Kidney (tissue), 14 donors: ENCODE measurements around the gene BTNL9. TPM values are rescaled to one million over a fixed set of nuclear protein-coding genes. Genes with fewer than 3 reads are reported as not detected.
"Not testable (repeated sequence)": the region's sequence is repeated elsewhere in the genome, so short reads cannot be mapped to it uniquely, and the experiment has no call there.

Experiments
- DNase-seq, 5 donors: peaks; one replicate each; pipeline ENCODE4 v3.0.0-alpha.2; 2013 to 2020
- FAIRE-seq: peaks from 2 replicates; lab custom pipeline; 2012; peaks lifted over from hg19 to GRCh38; lab: Jason Lieb, UNC
- H3K27ac ChIP-seq, 2 donors: one replicate each; pipeline ENCODE4 v1.7.0; 2013; ENCODE audit warnings: low read depth in 2 of 2, low read length in 2 of 2, inconsistent platforms in 1 of 2
- H3K27me3 ChIP-seq: one replicate; pipeline ENCODE4 v1.7.1; 2013; ENCODE audit warnings: low read length, inconsistent platforms; ENCODE audit not compliant: control insufficient read depth, insufficient read depth
- H3K36me3 ChIP-seq, 3 donors: one replicate each; pipeline versions ENCODE4 v1.7.0 to v1.7.1; 2013; ENCODE audit warnings: low read length in 3 of 3, control low read depth in 1 of 3, inconsistent platforms in 1 of 3; ENCODE audit not compliant: insufficient read depth in 3 of 3, control insufficient read depth in 2 of 3
- H3K4me1 ChIP-seq, 3 donors: one replicate each; pipeline versions ENCODE4 v1.7.0 to v1.7.1; 2013; ENCODE audit warnings: low read length in 3 of 3, inconsistent platforms in 1 of 3, low read depth in 1 of 3; ENCODE audit not compliant: control insufficient read depth in 2 of 3, insufficient read depth in 2 of 3
- H3K4me3 ChIP-seq, 3 donors: one replicate each; pipeline versions ENCODE4 v1.7.0 to v1.8.1; 2013; ENCODE audit warnings: low read length in 3 of 3, control low read depth in 1 of 3, inconsistent platforms in 1 of 3
- H3K9ac ChIP-seq, 3 donors: one replicate each; pipeline versions ENCODE4 v1.7.0 to v1.7.1; 2013; ENCODE audit warnings: low read length in 3 of 3, control low read depth in 1 of 3, inconsistent platforms in 1 of 3
- H3K9me3 ChIP-seq, 3 donors: one replicate each; pipeline versions ENCODE4 v1.7.0 to v1.7.1; 2013; ENCODE audit warnings: low read length in 3 of 3, control low read depth in 1 of 3, inconsistent platforms in 1 of 3; ENCODE audit not compliant: control insufficient read depth in 2 of 3, insufficient read depth in 1 of 3
- intact Hi-C: fragments of 100-400 bp; cut with DNase I; formaldehyde crosslinking; loops from one replicate; pipeline ENCODE4 v1.11.1; 2022
- polyA plus RNA-seq: library from polyadenylated mRNA; stranded (reverse); fragments of 350-450 nt; fragmentation: Illumina TruSeq; extraction: RNeasy Lipid Tissue Mini Kit (QIAGEN cat#74804); gene quantifications from one replicate; pipeline ENCODE4 v1.2.3, GENCODE V29; 2014; ENCODE audit warnings: low read depth, low replicate concordance; ENCODE audit not compliant: insufficient read depth
- total RNA-seq: library from RNA; stranded (reverse); fragmentation: NEBNext Ultra II Directional; extraction: Animal tissue kit (Norgen Biotek cat#: 25700); gene quantifications from one replicate; pipeline ENCODE4 v1.2.1, GENCODE V29; 2021
- TF ChIP-seq, protein P1 (sequence below): IDR thresholded peaks from 3 replicates; pipeline ENCODE4 v1.5.1; 2012; ENCODE audit warnings: mild to moderate bottlenecking, moderate library complexity, borderline replicate concordance; ENCODE audit not compliant: insufficient read depth; ENCODE audit errors: extremely low read depth
- donor health status: control.
- donor health status: control.
- donor health status: control.
- donor health status: control.
- donor health status: control.
- donor health status: DM: yes; HTN: yes; CAD: no.
- donor health status: Normal renal cell carcinoma (clear cell type).

BTNL9 gene
- total and polyA plus RNA-seq, 2 donors from 2014 or later: 8.6 to 11.9 TPM

DNA sequence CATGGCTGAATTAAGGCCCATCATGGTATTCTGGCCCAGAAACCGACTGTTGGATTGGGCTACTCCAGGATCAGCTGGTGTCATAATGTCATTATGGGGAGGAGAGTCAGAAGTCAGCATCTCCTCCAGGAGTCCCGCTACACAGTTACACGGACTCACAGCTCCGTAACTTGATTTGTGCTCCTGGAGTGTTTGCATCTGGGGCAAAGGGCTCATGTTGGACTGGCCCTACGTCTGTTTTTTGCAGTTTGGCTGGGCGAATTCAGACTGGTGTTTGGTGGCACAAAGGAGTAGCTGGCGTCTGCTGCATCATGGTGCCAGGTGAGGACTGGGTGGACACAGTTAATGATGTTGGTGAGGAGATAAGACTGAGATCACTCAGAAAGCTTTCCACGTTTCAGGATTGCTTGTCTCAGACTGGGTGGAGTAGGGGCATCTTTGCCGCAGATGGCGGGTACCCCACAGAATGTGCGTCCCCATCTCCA is 59.6 kb downstream of the BTNL9 start:
- Histone ChIP-seq H3K4me3 (no peak overlapping the region), H3K27ac (no peak overlapping the region), H3K4me1 (peaks cover 0 to 3% (median 0%) of the 10 kb centered on the region in 3 donors), H3K36me3 (no peaks in the 10 kb centered on the region), H3K27me3 (peaks cover 20% of the 10 kb centered on the region), H3K9me3 (no peaks in the 10 kb centered on the region), H3K9ac (no peak overlapping the region)
- intact Hi-C loops: no loop called here
- TF ChIP-seq, protein P1, sequence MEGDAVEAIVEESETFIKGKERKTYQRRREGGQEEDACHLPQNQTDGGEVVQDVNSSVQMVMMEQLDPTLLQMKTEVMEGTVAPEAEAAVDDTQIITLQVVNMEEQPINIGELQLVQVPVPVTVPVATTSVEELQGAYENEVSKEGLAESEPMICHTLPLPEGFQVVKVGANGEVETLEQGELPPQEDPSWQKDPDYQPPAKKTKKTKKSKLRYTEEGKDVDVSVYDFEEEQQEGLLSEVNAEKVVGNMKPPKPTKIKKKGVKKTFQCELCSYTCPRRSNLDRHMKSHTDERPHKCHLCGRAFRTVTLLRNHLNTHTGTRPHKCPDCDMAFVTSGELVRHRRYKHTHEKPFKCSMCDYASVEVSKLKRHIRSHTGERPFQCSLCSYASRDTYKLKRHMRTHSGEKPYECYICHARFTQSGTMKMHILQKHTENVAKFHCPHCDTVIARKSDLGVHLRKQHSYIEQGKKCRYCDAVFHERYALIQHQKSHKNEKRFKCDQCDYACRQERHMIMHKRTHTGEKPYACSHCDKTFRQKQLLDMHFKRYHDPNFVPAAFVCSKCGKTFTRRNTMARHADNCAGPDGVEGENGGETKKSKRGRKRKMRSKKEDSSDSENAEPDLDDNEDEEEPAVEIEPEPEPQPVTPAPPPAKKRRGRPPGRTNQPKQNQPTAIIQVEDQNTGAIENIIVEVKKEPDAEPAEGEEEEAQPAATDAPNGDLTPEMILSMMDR: no peak
- FAIRE-seq: no peak
- peak in 1 of 5 donors; percentile 25 for DNase-seq

DNA sequence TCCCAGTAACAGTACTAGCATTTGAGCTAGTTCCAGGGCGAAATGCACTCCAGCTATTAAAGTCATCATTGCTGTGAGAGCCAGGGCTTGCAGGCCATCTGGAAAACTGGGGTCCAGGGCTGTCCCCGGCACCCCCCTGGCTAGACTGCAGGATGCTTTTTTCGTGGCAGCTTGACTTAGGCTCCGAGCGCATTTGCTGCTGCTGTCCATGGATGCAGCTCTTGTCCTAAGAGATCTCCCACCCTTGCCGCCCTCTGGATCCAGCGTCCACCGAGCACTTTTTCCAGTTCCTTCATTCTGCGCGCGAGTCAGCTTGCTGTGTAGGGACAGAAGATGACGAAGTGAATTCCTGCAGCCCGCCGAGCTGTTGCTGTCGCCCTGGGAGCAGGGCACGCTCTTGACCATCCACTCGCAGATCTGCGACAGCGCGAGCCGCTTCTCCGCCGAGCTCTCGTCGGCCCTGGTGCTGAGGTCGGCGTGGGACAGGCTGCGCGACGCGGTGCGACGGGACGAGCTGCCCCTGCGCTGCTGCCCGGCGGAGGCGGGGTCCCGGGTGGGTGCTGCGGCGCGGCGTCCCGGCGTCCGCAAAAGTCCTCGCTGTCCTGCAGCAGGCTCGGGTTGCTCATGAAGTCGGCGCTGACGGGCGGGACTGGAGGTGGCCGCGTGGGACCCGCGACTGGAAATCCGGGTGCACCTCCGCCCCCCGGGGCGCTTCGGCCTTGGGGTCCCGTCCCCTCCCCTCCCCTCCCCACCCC is 60.2 kb downstream of the BTNL9 start:
- intact Hi-C loops: no loop called here
- TF ChIP-seq, protein P1: no peak
- Histone ChIP-seq H3K27ac (no peak overlapping the region), H3K9ac (no peak overlapping the region), H3K9me3 (no peaks in the 10 kb centered on the region), H3K36me3 (no peaks in the 10 kb centered on the region), H3K4me3 (no peak overlapping the region), H3K4me1 (peaks cover 0 to 3% (median 0%) of the 10 kb centered on the region in 3 donors), H3K27me3 (peaks cover 23% of the 10 kb centered on the region)
- FAIRE-seq (no peak), DNase-seq (peak in 3 of 5 donors; percentile 77 to 87 (median 78))

DNA sequence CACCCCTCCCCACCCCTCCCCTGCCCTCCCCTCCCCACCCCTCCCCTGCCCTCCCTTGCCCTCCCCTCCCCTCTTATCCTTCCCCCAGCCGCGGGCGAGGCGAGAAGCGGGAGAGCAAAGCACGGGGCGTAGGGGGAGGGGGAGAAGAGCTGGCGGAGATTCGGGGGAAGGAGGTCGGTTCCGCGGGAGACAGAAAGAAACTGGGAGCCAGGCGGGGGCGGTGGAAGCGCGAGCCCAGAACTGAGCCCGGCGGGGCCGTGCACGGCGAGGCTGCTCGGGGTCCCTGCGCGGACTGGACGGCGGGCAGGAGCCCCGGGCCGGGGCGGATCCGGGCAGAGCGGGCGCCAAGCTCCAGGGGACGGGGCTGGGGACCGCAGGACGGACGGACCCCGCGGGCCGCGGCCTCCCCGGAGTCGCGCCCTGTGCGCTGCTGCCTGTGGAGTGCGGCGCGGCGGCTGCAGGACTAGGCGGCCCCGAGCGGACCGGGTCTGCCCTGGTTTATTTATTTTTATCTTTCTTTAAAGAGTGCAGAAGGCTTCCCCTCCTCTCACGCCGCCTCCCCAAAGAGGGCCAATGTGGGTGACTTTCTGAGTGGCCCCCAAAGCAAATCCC is 61.1 kb downstream of the BTNL9 start:
- FAIRE-seq, H3K27ac ChIP-seq, intact Hi-C loops: not testable (repeated sequence)

DNA sequence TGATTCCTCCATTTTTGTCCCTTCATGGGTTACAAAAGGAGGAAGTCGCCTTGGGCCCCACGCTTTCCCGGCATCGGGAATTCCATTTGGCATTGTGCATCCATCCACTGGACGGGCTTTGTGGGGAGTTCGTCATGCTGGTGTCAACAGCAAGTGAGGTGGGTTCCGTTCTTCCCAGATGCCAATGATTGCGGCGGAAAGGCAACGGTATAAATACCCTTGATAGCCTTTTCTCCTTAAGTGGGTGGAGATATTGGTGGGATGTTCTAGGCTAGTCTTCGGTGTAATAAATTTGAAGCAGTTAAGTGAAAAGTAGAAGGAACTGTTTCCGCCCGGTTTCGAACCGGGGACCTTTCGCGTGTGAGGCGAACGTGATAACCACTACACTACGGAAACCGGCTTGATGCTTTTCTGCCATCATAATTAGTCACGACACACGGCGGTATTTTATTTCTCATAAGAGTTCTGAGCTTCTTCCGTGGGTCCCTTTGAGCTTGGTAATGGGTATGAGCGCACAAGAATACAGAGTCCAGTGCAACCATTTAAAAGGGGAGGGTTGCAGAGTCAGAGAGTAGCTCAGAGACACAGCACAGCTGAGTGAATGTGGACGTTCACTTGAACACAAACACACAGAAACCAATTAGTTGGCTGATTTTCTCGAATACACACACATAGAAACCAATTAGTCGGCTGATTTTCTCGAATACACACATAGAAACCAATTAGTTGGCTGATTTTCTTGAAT is 62.0 kb downstream of the BTNL9 start:
- peaks cover 23% of the 10 kb centered on the region for H3K27me3 ChIP-seq
- intact Hi-C loops, DNase-seq, H3K9ac ChIP-seq, H3K27ac ChIP-seq, H3K36me3 ChIP-seq, H3K4me1 ChIP-seq, H3K4me3 ChIP-seq, FAIRE-seq, H3K9me3 ChIP-seq: not testable (repeated sequence)

More for the DNA sequence above, 61.1 kb downstream of the BTNL9 start:
- peaks cover 23% of the 10 kb centered on the region for H3K27me3 ChIP-seq
- not testable (repeated sequence) for H3K9ac ChIP-seq, H3K4me3 ChIP-seq, H3K9me3 ChIP-seq, DNase-seq, H3K4me1 ChIP-seq, H3K36me3 ChIP-seq

DNA sequence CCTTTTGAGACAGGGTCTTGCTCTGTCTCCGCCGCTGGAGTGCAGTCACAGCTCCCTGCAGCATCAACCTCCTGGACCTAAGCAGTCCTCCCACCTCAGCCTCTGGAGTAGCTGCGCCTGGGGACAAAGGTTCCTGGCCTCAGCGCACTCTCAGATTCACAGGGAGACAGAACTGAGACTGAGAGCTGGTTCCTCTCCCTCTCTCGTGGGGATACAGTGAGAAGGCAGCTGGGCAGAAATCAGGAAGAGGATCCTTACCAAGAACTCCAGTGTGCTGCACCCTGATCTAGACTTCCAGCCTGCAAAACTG is 64.1 kb downstream of the BTNL9 start:
- FAIRE-seq, H3K9ac ChIP-seq, H3K9me3 ChIP-seq, H3K4me3 ChIP-seq, intact Hi-C loops, H3K4me1 ChIP-seq, H3K27ac ChIP-seq, H3K36me3 ChIP-seq: not testable (repeated sequence)
- DNase-seq: peak in 2 of 5 donors; percentile 32 to 41
- peaks cover 17% of the 10 kb centered on the region for H3K27me3 ChIP-seq

DNA sequence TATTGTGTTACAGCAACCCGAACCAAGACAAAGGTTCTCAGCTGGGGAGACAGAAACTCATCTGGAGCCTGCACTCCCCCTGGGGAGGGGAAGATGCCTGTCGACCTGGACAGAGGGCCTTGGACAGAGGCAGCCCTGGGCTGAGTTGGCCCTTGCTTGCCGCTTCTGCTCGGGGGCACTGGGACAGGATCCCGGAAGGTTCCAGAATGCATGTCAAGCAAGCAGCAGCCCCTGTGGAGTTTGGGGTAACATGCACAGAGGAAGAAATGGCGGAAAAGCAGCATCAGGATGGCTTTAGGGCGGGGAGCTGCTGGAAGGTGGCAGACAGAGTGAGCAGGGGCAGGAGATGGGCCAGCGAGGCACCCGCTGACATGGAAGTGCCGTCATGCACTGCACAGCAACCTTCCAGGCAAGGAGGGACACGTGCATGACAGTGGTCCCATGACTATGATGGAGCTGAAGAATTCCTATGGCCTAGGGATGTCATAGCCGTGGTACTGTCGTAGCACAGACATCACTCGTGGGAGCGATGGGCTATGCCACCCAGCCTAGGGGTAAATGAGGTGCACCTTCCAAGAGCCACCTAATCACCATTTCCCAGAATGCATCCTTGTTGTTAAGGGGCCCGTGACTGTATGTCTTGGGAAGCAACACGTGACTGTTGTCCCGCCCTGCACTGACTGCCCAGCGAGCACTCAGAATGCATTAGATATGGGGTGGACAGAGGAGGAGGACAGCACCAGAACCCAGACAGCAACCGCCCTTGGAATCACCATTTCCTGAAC is 64.7 kb downstream of the BTNL9 start:
- intact Hi-C loops, H3K27ac ChIP-seq, H3K4me3 ChIP-seq, FAIRE-seq, H3K4me1 ChIP-seq, H3K36me3 ChIP-seq, H3K9ac ChIP-seq, H3K9me3 ChIP-seq: not testable (repeated sequence)
- H3K27me3 ChIP-seq: peaks cover 11% of the 10 kb centered on the region
- peak in 1 of 5 donors; percentile 29 for DNase-seq
